DMS 273 treated with DMSO at 0.1 percent for 48 hours (cell line): Measurements from ENCODE around the gene PHF19.

Experiments
- DNase-seq: peaks from one replicate; lab custom pipeline; 2025; lab: John Stamatoyannopoulos, UW

The PHF19 gene

DNA sequence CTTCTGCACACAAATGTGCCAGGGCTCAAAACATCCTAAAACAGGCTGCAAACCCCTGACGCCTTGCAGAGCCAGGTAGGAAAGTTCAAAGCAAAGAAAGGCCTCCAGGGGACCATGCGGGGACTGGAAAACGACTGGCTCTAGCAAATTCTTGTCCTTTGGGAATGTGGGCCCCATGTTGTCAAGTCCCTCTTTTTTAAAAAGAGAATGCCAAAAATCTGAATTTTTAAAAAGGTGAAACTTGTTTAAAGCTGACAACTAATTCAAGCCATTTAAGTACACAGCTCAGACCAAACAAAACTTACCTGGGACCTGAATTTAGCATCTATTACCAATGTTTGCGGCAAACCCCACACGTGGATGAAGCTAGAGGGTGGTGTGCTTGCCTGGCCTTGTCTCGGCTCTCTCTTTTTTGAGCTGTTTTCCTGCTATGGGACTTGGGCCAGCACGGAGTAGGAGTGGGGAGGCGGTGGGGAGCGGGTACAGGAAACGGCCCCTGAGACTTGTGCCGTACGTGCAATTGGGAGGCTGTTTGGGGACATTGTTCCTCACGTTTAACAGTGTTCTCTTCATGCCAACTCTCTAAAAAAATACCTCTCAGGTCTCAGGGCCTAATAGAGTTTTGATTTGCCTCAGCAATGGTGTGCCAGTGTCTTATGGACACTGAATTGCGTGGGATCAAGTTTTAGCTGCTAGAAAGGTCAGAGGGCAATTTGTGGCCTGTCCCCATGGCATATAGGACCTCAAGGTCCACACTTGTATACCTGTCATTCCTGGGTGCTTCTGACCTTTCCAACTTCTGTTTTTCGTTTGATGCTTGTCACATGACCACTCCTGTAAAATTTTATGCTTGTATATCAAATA lies 15.1 kb upstream of the PHF19 start:
- DNase-seq = no peak

DNA sequence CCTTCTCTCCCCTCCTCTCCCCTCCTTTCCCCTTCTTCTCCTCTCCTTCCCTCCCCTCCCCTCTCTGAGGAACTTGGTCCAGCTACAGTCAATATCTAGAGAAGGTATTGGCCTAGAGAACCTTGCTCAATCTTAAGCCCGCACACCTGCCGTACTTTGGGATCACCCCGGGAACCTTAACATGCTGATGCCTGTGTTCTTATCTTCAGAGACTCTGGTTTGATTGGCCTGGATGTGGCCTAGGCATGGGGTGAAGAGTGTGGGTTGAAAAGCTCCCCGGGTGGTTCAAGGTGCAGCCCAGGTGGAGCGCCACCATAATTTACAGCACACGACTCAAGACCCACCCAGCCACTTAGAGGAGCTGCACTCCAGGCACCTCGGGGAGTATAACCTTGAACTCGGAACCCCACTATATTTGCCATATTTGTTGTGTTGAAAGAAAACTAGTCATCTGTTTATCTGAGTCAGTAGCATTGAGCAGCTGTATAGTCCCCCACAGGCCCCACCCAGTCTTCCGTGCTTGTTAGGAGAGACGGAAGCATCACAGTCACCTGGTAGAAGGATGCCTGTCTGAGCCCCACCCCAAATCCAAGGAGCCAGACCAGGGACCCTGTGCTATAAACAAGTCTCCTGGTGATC lies 14.4 kb upstream of the PHF19 start:
- DNase-seq = no peak

DNA sequence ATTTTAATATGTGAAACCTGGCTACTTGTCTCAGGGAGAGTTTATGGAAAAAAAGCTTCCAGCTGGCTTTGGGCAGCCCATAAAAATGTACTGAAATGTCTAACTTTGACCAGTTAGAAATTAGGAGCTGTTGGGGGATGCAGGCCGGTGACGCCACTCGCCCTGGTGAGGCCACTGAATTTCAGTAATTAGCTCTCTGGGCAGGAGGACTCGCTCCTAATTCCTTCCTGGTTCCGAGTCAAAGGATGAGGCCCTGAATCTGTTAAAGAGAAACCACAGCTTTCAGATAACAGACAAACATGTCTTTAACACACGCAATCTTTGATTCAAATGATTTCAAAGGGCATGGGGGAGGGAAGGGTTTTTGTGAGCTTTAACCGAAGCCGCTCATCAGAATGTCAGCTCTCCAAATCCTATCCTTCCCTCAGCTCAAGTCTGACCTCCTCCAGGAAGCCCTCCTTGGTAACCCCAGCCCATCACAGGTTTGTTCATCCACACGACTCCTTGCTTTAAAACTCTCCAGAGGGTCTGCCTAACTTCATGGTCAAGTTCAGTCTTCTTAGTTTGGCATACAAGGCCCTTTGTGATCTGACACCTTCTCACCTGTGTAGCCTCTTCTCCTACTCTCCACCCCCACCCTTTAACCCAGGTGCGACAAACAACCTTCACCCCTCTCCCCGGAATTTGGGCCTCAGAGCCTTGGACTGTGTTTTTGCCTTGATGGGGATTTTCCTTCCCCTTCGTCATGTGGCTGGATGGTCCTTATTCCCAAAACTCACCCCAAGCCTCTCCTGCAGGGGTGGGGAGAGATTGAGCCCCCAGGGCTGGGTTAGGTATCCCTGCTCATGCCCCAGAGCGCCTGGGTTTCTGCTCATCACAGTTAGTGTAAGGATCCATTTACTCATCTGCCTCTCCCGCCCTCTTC lies 13.6 kb upstream of the PHF19 start:
- DNase-seq = no peak

GRCh38 chr9:120889606-120890271 lies 12.8 kb upstream of the PHF19 start:
- DNase-seq = no peak

DNA sequence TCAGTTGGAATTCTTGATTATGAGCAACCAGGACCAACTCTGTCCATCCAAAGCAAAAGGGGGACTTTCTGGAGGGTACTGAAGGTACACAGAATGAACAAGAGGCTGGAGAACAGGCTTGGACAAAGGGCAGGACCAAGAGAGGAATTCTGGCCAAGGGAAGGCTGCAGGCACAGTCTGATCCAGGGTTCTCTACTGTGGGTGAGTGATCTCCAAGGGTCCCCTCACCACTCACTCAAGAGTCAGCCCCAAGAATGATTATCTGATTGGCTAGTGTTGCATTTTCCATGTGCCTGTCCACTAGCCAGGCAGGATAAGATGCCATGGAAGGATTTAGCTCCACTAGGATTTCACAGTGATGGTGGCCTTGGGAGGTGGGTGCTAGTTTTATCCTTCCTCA lies 11.6 kb upstream of the PHF19 start:
- DNase-seq = no peak

DNA sequence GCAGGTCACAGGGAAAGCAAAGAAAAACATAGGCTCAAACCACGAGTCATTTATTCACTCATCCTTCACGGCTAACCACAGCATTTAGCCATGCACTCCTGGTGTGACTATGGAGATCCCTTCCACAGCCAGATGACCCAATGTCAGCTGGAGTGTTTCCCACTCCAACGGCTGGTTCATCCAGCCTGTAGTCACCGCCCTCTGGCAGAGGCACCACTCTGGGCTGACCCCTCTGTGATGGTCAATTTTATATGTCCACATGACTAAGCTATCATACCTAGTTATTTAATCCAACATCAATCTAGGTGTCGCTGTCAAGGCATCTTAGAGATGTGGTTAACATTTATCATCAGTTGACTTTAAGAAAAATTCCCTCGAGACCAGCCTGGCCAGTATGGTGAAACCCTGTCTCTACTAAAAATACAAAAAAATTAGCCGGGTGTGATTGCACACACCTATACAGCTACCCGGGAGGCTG lies 9.5 kb upstream of the PHF19 start:
- no peak for DNase-seq

- DNase-seq = no peak
Observed at GRCh38 chr9:120885958-120886357, 9.0 kb upstream of the PHF19 start.

DNA sequence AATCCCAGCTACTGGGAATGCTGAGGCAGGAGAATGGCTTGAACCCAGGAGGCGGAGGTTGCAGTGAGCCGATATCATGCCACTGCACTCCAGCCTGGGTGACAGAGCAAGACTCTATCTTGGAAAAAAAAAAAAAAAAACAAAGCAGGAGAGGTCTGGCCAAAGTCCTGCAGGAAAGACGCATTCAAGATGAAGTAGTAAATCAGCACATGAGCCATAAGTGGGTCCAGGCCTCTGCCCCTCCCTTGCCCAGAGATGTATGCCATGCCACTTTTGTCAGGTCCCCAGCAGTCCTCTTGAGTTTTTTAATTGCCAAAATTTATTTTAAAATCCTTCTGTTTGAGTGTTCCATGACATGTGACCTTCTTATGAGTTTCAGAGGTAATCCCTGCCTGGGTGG lies 8.5 kb upstream of the PHF19 start:
- no peak for DNase-seq

DNA sequence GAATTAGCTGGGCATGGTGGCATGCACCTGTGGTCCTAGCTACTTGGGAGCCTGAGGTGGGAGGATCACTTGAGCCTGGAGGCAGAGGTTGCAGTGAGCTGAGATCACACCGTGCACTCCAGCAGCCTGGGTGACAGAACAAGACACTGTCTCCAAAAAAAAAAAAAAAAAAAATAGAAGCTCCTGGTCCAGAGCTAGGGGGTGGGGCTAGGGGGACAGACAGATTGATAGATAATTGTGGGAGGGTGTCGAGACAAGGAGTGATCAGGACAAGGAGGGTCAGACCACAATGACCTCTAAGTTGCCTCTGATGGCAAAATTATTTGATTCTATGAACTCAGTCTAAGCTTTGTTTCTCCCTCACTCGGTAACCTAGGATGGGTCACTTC lies 6.6 kb upstream of the PHF19 start:
- DNase-seq = no peak

DNA sequence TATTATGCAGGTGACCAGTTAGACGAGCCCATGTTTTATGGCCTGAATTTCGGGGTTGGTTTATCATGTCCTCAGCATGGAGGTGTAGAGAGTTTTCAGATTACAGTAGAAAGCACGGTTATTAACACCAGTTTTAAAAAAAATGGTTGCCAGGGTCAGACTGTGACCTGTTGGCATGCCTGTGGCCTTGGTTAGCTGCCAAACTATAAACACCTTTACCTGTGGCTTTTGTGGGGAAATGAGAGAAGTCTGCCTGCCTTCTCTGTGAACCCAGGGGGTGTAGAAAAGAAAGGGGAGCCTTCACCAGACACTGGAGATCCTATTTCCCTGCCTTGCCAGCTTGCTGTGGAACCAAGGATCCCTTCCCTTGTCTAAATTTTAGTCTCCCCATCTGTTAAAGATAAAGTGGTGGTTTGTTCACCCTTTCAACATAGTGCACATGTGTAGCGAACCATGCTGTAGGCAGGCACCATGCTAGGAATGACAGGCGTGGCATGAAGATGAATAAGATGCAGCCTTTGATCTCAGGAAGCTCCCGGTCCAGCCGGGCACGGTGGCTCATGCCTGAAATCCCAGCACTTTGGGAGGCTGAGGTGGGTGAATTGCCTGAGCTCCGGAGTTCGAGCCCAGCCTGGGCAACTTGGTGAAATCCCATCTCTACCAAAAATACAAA lies 6.1 kb upstream of the PHF19 start:
- no peak for DNase-seq

GRCh38 chr9:120879446-120879845 lies 2.5 kb upstream of the PHF19 start:
- no peak for DNase-seq

GRCh38 chr9:120878188-120879130 lies 1.5 kb upstream of the PHF19 start:
- DNase-seq = no peak

DNA sequence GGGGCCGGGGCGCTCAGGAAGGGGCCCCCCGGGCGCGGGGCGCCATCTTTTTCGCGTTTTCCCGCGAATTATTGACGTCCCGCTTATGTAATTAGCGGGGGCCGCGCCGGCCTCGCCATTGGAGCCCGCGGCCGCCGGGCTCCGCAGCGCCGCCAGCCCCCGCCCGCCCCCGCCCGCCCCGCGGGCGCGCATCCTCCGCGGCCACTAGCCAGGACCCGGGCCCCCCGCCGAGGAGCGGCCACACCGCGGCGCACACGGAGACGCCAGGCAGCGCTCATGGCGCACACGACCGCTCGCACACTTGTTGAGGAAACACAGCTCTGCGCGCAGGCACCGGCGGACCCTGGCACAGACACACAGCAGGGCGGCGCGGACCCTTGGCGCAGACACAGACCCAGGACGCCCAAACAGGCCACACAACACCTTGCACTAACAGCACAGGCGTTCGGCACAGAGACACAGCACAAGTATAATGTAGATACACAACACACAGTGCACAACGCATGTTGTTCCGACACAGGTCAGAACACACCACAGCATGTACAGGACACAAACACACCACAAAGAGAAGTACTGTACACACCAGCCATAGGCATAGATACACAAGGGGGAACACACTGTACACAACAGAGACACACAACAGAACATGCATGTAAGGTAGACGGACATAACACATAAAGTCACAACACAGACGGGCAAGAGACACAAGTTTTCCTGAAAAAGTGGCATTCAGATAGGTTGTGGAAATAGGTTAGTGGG lies 467 bp upstream of the PHF19 start:
- no peak for DNase-seq

- peak; percentile 45 for DNase-seq
Observed at GRCh38 chr9:120875954-120876841, 790 bp downstream of the PHF19 start.

DNA sequence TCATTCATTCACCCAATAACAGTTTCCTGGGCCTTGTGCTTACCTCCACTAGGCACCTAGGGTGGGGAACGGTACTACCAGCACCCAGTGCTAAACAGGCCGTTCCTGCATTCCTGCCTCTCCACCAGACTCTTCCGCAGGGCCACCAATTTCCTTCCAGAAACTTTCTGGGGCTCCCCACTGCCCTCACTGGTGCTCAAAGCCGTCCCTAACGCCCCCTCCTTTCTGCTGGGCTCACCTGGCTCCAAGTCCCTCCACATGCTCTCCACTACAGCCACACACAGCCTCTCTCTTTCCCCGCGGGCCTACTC lies 1.4 kb downstream of the PHF19 start:
- no peak for DNase-seq

DNA sequence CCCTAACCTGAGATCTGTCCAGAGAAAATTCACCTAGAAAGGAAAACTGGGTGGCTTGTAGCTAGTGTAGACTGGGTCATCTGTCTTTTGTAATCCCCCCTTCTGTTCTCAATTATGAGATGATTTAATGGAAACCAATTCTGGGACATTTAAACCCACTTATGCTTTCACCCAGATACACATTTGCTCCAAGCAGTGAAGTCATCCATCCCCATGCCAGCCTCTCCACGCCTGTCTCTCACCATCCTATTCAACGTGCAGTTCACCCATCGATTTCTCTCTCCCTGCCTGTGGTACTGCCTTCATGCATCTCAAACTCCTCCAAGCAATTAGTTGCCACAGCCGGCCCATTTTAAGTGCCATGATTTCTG lies 1.8 kb downstream of the PHF19 start:
- no peak for DNase-seq

DNA sequence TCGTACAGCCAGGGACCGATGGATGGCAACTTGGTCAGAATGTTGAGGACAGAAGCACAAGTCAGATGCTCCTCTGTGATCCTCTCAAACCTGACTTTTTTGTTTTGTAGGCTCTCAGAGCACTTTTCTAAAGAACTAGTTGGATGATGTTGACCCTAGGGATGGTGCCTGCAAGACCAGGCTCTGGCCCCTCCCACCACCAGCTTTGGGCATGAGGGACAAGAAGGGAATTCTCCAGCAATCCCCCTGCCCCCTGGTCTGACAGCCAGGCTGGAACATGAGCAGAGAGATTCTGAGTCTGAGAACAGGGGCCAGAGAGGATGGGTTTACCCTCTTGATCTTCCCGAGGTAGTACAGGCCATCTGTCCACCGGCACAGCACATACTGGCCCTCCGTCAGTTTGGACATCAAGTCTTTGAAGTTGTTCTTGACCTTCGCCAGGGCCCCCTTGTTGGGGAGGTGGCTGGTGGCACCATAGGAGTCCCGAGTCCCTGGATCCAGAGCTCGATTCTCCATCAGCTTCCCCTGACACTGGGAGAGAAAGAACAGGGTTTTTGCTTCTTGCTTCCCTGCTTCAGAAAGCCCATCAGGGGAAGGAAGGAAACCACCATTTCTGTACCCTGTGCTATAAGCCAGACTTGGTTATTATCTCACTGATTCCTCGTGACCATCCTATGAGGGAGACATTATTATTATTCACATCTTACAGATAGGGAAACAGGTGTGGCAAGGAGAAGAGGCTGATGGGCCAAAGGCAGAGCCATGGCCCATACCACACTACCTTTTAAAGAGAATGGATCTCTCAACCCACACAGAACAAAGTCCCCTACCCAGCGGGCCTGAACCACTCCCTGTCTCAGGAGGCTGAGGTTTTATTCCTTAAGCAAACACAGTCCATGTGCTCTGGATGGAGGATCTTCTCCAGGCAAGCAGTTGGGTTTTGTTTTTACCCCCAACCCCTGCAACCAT lies 2.5 kb downstream of the PHF19 start:
- no peak for DNase-seq
